GM10266 (cell line): Measurements from ENCODE around the gene C16orf92.

ENCODE experiments used
- DNase-seq: peaks from one replicate; pipeline ENCODE4 v3.0.0; 2012; ENCODE audit errors: extremely low spot score
- CTCF ChIP-seq: IDR thresholded peaks from 2 replicates; pipeline ENCODE4 v1.5.1; 2012; ENCODE audit warnings: mild to moderate bottlenecking, low read depth; ENCODE audit not compliant: control insufficient read depth, insufficient read depth; ENCODE audit errors: missing control alignments

Gene C16orf92

GRCh38 chr16:30051518-30051917, 28.5 kb downstream of the C16orf92 start:
- no peak for DNase-seq
- TF ChIP-seq CTCF = no peak

GRCh38 chr16:30052671-30053372, 29.8 kb downstream of the C16orf92 start:
- no peak for TF ChIP-seq CTCF
- peak; percentile 91 for DNase-seq

- DNase-seq = no peak
- no peak for TF ChIP-seq CTCF
Observed at GRCh38 chr16:30053376-30054015, 30.5 kb downstream of the C16orf92 start.

GRCh38 chr16:30054451-30054850, 31.5 kb downstream of the C16orf92 start:
- no peak for DNase-seq
- no peak for TF ChIP-seq CTCF

- peak; percentile 77 for TF ChIP-seq CTCF
- peak; percentile 68 for DNase-seq
Observed at GRCh38 chr16:30054959-30055553, 32.1 kb downstream of the C16orf92 start.

GRCh38 chr16:30060346-30060745, 37.3 kb downstream of the C16orf92 start:
- no peak for DNase-seq

More at GRCh38 chr16:30060346-30060745, 37.3 kb downstream of the C16orf92 start:
- no peak for TF ChIP-seq CTCF
